HTERT RPE-1 (cell line): ENCODE measurements around the gene LEMD2.

ENCODE experiments used
- in situ Hi-C: fragments of 300-500 bp; cut with MboI; formaldehyde crosslinking; loops from 4 replicates; pipeline ENCODE4 v1.14.3; 2020; ENCODE audit warnings: low sequenced_read_pairs

The LEMD2 gene

GRCh38 chr6:33724102-33725023 lies 64.6 kb downstream of the LEMD2 start:
- in situ Hi-C loops = no loop called here

GRCh38 chr6:33723371-33724085 lies 65.4 kb downstream of the LEMD2 start:
- in situ Hi-C loops = no loop called here

- in situ Hi-C loops = no loop called here
Observed at GRCh38 chr6:33722103-33722623, 66.8 kb downstream of the LEMD2 start.

- in situ Hi-C loops = no loop called here
Observed at GRCh38 chr6:33721508-33721907, 67.4 kb downstream of the LEMD2 start.
